ENCODE measurements around the gene MED13.
A peak's percentile ranks its signal among the peaks of the same experiment; 100 is the strongest.
"Not testable (repeated sequence)": the region's sequence is repeated elsewhere in the genome, so short reads cannot be mapped to it uniquely, and the experiment has no call there.

Gene MED13

DNA sequence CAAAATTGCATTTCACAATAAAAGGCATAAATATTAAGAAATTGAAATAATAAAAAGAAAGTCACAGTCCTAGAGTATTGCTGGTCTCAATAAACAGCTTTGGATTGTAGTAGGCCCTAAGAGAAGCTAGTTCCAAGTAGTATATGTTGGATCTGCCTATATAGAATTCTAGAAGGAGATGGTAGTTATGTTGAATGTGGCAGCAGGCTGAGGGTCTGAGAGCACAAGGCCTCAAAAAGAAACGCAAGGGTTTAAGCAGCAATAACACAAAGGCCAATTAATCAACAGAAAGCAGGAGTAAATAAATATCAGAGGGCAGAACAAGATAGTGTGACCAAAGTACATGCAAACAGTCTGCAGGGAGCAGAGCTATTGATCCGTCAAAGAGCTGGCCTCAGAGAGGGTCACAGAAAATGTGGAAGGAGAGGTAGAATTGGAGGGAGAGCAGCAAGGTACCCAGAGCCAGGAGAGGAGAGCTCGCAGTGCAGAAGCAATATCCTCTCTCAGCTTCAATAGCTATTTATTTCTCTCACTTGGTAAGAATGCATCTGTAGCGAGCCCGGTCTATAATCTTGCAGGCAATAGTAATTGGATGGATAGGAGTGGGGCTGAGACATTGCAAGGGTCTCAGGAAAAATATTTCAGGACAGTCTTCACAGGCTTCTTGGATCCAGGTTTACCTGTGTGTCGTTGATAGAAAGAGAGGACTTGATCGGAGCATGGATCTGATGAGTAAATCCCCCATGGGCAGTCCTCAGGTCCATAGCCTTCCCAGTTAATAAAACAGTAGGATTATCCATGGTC lies 25.1 kb upstream of the MED13 start:
- DNase-seq = no peak

DNA sequence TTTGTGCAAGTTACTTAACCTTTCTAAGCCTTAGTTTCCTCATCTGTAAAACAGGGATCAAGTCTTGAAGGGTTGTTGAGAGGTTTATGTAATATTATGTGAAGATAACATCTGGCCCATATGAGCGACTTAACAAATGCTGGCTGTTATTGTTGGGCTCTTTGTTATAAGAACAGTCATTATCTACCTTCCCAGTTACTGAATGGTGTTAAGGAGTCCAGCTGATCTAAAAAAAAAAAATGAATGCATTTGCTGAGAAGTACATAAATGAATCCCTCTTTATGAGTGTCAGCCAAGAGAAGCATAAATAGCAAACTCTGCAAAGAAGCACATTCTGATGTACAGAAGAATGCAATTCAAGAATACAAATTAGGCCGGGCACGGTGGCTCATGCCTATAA lies 24.3 kb upstream of the MED13 start:
- DNase-seq = no peak

DNA sequence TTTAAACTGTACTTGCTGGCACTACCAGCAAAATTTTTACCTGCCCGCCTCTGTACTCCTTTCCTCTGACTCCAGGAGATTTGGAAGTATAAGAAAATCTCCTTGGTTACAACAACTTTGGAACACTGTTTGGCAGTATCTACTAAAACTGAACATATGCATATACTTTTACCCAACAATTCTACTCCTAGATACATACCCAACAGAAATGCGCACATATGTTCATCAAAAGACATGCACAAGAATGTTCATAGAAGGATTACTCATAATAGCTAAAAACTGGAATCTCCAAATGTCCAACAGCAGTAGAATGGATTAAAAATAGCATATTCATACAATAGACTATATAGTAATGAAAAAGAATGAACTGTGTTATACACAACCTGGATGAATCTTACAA lies 21.7 kb upstream of the MED13 start:
- DNase-seq = no peak

DNA sequence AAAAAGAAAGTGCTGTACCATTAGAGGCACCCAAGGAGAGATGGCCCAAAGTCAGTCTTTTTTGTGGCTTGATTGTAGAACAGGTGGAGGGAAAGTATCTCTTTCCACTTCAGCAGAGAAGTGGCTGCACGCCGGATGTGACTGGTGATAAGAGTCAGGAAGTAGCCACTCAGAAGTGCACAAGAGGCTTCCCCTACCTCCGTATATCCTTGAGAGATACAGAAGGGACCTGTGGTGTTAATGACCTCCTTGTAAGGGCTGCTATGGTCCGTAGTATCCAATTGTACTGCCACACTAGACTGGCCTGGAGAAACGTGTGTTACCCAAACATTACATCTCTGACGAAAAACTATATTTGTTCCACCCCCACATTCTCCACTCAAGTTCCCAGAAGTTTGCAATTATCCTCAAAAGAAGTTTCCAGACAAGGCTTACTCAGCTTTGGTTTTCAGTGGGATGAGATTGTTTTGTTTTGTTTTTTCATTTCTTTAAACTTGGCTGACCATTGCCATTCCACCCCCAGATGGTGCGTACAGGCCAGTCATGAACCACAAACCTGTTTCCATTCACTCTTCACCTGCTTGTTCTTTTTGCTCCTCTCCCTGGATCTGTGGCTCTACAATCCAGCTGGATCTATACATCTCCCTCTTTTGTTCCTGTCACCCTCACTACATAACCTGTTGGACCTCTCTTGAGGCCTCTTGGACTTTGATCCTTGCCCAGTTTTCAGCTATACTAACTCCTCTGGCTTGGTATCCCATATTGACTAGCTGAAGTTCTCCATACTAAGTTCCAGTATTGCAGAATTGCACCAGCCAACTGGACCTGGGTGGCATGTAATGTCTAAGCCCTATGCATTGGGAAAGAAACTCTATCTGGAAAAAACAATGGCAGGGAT lies 20.7 kb upstream of the MED13 start:
- DNase-seq = no peak

DNA sequence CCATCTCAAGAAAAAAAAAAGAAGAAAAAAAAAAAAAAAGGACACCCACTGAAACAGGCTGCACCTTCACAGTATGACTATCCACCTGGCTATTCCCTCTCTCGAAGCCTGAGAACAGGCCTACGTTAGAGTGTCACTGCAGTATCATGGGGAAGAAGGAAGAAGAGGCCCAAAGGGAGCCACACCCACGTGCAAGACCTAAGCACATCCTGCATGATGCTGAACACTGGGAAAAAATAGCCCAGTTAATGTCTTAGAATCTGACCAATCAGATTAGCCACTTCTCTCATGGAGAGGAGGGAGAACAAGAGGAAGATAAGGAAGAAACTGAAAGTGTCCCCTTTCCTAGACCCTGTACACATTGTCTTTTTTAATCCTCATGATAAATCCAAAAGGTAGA lies 19.5 kb upstream of the MED13 start:
- DNase-seq = no peak

DNA sequence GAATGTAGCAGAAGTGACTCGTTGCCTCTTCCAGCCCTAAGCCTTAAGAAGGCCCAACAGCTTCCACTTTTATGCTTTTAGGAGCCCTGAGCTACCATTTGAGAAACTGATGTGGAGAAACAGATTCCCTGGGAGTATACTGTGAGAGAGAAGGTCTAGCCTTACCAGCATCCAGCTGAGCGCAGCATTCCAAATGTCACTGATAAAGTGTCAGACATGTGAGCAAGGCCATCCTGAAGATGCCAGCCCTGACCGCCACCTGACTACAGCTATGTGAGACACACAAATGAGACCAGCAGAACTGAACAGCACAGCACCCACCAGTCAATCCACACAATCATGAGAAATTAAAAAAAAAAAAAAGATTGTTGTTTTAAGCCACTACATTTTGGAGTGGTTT lies 18.6 kb upstream of the MED13 start:
- no peak for DNase-seq

DNA sequence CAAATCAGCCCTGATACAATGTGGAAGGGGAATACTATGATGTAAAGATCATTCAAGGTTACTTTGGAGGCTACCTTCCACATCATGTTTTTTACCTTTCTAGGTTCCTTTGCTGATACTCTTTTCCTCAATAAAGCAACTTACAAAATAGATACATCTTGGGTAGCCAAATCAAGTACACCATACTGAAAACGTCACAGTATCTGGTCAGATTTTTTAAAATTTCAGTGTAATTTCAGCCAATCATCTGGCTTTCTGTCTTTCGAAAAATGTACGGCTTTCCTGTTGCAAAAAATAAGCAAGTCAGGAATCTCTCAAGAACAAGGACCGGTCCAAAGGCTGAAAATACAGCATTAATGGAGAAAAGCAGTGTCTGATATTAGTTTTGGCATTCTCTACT lies 15.6 kb upstream of the MED13 start:
- no peak for DNase-seq

DNA sequence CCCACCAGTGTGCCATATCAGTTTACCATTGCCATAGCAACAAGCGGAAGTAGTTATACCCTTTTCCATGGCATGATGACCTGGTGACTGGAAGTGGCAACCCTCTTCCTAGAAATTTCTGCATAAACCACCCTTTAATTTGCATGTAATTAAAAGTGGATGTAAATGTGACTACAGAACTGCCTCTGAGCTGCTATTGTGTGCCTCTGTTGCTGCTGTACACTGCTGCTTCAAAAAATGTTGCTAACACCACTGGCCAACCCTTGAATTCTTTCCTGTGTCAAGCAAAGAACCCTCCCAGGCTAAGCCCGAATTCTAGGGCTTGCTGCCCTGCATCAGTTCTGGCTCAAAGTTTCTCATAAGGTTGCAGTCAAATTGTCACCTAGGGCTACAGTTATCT lies 12.9 kb upstream of the MED13 start:
- DNase-seq = no peak

DNA sequence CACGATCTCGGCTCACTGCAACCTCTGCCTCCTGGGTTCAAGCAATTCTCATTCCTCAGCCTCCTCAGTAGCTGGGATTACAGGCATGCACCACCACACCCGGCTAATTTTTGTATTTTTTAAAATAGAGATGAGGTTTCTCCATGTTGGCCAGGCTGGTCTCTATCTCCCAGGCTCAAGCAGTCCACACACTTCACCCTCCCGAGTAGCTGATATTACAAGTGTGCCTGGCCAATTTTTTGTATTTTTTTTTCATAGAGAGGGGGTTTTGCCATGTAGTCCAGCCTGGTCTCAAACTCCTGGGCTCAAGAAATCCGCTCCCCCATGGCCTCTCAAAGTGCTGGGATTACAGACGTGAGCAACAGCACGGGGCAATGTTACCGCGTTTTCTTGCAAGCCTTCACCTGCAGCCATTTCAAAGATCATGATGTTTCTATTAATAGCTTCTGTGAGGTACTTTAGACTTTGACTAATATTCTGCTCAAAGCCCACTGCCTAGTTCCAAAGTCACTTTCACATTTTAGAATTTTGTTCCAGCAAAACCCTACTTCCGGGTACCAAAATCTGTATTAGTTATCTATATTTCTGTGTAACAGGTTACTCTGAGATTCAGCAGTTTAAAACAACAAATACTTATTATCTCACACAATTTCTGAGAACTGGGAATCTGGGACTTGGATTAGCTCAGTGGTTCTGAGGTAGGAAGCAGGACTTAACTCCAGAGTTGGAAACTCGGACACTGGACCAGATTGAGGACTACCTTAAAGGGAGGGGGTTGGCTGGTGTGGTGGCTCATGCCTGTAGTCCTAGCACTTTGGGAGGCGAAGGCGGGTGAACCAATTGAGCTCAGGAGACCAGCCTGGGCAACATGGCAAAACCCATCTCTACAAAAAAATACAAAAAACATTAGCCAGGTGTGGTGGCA lies 12.0 kb upstream of the MED13 start:
- no peak for DNase-seq

DNA sequence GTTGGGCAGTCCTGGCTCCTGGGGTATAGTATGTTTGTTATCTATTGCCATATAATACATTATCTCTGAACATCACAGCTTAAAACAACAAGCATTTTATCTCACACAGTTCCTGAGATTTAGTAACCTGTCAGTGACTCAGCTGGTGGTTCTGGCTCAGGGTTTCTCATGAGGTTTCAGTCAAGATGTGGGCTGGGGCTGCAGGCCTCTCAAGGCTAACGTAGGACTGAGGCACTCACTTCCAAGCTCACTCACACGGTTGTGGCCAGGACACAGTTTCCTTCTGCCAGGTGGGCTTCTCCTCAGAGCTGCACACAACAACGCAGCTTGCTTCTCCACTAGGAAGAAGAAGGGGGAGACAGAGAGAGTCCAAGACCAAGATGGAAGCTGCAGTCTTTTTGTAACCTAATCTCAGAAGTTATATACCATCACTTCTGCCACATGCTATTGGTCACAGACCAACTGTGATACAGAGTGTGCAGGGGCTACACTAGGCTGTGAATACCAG lies 10.3 kb upstream of the MED13 start:
- no peak for DNase-seq

DNA sequence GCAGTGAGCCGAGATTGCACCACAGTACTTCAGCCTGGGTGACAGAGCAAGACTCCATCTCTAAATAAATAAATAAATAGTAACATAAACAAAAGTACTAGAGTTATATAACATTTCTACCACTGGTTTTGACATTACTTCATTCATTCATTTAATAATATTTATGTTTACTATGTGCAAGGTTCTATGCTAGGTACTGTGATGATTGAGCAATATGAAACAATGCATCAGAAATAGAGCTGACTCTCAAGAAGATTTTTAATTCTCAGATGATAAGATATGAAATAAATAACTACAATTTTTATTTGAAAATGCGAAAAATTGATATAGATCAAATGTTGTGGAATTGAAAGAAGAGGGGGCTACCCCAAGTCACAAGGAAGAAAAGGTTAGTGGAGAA lies 8.9 kb upstream of the MED13 start:
- DNase-seq = no peak

DNA sequence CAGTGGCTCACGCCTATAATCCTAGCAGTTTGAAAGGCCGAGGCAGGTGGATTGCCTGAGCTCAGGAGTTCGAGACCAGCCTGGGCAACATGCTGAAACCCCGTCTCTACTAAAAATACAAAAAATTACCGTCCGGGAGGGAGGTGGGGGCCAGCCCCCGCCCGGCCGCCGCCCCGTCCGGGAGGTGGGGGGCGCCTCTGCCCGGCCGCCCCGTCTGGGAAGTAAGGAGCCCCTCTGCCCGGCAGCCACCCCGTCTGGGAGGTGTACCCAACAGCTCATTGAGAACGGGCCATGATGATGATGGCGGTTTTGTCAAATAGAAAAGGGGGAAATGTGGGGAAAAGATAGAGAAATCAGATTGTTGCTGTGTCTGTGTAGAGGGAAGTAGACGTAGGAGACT lies 7.8 kb upstream of the MED13 start:
- not testable (repeated sequence) for DNase-seq

DNA sequence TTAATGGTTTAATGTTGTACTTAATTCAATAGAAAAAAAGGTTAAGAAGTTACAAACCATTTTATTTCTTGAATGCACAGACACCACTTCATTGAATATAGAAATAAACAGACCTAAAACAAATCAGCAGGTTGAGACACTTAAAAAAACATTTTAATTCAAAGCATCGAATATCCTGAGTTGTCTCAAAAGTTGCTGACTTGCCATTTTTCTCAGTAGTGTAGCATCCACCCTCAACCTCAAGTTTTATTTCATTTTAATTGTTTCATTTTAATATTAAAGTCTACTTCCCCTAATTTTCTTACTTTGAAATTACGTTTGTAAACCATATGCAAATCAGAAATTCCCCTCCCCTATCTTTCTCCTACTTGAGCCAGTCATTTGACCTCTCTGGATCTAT lies 5.8 kb upstream of the MED13 start:
- no peak for DNase-seq

DNA sequence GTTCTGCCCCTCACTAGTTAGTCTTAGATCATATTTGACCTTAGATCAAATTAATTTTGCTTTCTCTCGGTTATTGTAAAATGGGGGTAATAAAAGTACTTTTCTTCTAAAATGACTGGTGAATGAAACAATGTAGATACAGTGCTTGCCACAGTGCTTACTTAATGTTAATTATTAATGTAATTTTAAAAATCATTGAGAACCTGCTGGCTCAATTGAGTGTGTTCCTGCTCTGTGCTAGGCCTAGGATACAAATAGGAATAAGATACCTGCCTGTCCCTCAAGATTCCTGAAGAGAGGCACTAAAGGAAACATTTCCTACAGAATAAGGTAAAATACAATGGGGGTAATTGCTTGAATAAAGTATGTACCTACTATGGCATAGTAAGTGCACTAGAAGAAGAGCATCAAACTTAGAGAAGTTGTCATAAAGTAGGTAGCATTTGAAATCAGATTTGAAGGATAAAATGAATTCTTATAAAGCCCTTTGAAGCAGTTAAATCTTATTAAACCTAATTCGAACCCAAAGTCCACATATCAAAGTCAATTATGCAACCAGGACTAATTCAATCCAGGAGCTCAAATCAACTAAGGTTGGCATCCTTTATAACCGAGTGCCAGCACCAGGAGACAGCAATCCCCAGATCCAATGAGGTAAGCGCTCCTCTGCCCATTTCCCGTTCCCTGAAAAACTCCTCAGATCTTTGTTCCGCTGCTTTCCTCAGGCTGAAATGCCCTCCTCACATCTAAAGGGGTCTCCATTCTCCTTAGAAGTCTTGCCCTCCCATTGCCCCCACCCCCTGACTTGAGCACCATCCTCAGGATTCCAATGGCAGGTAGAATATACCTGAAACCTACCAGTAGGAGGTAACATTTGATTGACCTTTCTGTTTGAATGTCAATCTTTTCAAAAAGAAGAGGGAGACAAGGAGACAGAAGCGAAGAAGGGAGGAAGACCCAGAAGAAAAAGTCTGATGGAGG lies 2.4 kb upstream of the MED13 start:
- DNase-seq = no peak

DNA sequence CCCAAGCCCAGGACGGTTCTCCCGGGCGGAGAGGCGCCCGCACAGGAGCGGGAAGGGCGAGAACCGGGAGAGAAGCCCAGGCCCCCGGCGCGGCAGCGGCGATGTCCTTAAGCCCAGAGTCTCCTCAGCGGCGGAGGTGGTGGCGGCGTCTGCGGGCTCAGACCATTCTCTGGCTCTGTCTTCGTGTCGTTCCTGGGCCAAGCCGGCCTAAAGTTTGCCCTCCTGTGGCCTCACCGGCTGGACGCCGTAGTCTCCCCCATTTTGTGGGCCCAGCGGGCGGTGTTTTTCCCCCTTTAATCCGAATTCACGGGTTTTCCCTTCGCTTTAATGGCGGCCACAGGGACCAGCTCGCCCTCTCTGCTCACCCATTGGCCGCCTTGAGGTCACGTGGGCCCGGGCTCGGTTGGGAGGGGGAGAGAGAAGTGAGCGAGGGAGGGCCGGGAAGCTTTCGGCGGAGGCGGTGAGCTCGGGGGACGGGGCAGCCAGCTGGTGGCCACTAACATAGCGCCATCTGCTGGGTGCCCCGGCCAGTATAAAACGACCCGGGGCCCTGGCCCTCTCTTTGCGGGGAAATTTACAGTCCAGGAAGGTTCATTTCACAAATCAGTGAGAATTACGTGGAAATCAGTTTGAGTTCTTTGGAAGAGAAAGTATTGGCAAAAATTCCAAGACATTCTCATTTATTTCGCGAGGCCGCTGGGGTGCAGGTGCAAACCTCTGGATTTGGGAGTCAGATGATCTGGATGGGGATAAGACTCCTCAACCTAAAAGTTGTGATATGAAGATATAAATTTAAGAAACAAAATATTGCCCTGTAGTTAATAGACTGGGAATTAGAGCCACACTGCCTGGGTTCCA lies 762 bp upstream of the MED13 start:
- DNase-seq = peak; percentile 99

DNA sequence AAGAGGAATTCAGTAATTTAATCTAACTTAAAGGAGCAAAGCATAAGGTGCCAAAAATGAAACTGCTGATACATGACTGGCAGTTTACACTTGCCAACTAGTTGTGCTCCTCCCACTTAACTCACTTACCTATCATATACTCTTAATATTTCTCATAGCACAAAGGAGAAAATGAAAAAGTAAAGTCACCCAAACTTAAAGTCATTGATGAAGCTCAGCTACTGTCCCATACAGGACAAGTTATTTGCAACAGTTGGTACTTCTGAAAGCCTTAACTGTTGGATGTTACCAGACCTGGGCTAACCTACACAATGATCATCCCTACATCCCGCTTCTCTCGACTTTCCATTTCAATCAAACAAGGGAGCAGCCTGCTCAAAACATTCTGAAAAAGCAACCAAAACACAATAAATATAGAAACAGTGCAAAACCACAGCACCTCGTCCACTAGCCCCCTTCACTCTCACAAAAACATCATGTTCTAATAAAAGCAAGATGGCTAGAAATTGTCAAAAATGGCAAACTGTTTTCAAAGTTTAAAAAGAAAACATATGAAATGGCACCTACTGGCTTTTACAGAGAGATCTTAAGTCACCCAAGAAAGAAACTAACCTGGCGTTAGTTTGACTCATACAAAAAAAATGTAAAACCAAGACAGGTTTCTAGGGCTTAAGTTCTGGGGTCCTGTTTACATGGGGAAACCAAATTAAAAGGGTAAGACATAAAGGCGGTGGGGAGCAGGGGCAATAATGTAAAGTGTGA lies 868 bp downstream of the MED13 start:
- DNase-seq = no peak

DNA sequence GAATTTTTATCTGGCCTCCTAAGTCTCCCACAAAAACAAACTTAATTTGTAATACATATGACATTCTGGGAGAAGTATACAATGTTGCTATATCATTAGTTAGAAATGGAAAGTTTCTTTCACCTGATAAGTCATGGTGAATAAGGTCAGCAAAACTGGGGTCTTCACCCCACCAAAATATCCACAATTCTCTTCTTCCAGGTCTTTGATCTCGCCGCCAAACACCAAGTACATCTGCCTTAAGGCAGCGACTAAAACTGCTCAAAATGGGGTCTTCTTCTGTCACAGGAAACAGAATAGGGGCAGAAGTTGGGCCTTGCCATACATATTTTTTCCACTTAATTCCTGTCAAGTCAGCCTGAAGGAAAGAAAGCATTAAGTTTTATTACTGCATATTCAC lies 2.1 kb downstream of the MED13 start:
- no peak for DNase-seq

DNA sequence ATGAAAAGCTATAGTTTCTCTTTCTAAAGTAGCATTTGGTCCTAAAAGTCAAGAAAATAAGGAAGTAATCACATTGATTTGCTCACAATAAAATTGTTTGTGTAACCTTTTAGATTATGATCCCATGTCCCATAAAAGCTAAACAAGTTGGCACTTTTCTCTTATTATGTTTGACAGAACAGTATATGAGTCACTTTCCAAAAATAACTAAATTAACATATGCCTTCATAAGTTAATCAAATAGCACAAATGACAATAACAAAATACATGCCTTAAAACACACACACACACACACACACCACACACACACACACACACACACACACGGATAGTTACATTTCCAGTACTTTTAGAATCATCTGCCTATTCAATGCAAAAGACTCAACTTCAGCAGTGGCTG lies 2.8 kb downstream of the MED13 start:
- DNase-seq = no peak

DNA sequence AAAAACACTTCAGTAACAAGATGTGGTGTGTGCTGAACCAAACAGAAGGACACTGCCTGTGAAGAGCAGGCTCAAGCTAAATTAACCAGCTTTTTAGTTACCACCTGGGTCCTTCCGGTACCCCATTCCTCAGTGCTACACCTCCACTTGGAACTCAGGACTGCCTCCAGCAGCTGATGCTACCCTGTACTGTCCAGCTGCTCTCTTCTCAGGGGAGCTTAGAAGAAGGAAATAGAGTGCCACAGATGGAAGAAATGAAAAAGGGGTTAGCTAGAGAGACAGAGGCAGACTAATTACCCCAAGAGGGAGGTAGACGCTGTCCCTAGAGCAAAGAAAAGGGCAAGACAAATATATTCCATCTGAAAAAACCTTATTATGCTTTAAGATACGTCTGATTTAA lies 5.7 kb downstream of the MED13 start:
- no peak for DNase-seq

DNA sequence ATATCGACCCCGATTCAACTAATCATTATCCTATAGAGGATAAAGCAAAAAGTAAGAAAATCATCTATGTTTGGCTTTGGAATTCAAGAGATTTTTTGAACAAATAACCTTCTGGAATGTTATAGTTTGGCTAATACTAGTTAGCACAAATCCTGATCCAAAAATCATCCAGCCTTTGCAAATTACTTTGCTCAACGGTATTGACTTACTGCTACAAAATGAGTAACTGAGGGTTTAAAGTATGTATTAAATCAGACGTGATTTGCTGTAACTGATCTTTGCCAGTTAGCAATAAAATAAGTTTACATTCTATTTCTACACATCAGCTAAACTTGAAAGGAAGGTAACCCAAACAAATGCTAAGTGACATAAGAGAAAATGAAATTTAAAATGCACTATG lies 6.5 kb downstream of the MED13 start:
- DNase-seq = no peak

Data from femur (tissue), 1 donor.